Endothelial cell of umbilical vein (primary cell): ENCODE data around the gene CTNS. TPM values are rescaled to one million over a fixed set of nuclear protein-coding genes. Genes with fewer than 3 reads are reported as not detected.

ENCODE experiments used
- BruUV-seq: library from RNA; stranded (reverse); fragments of 400-500 nt; replicated peaks from 2 replicates; lab custom pipeline; 2021; lab: Mats Ljungman, UMichigan
- CTCF ChIA-PET: fragments of 300-600, 350-600 bp; sonication (Branson Sonifier 250); formaldehyde crosslinking; loops from one replicate; lab custom pipeline; 2021; ENCODE audit warnings: antibody characterized with exemption, inconsistent platforms; lab: Charles Lee
- POLR2A ChIA-PET: fragments of 300-600, 350-600 bp; sonication (Branson Sonifier 250); formaldehyde crosslinking; loops from one replicate; lab custom pipeline; 2021; ENCODE audit warnings: antibody characterized with exemption, inconsistent platforms; lab: Charles Lee
- DNase-seq: peaks from one replicate; pipeline ENCODE4 v3.0.0-alpha.2; 2011; ENCODE audit warnings: low read depth, low spot score
- FAIRE-seq: peaks from 2 replicates; lab custom pipeline; 2011; peaks lifted over from hg19 to GRCh38; lab: Jason Lieb, UNC
- H2AFZ ChIP-seq: 2 replicates; pipeline ENCODE4 v1.6.0; 2012; ENCODE audit warnings: low read depth, low read length, control low read depth, inconsistent platforms
- H3K27ac ChIP-seq: 2 replicates; pipeline ENCODE4 v1.5.1; 2011; ENCODE audit warnings: low read depth, mild to moderate bottlenecking, control low read depth, low read length, moderate library complexity; ENCODE audit not compliant: insufficient read depth
- H3K27me3 ChIP-seq, 2 experiments: 2 replicates each; pipeline versions ENCODE4 v1.6.0 to v1.6.1; 2011; ENCODE audit warnings: low read length in 2 of 2, mixed read lengths in 1 of 2; ENCODE audit not compliant: control insufficient read depth in 2 of 2, insufficient read depth in 2 of 2
- H3K36me3 ChIP-seq, 2 experiments: 2 replicates in 1 of 2; 3 replicates in 1 of 2; pipeline ENCODE4 v1.5.1; 2011; ENCODE audit warnings: low read length in 2 of 2, mild to moderate bottlenecking in 1 of 2, moderate library complexity in 1 of 2; ENCODE audit not compliant: control insufficient read depth in 2 of 2, insufficient read depth in 2 of 2; ENCODE audit errors: extremely low read depth in 1 of 2
- H3K4me1 ChIP-seq: 3 replicates; pipeline ENCODE4 v1.5.1; 2011; ENCODE audit warnings: mild to moderate bottlenecking, low read length; ENCODE audit not compliant: control insufficient read depth, insufficient read depth; ENCODE audit errors: extremely low read depth
- H3K4me2 ChIP-seq: 2 replicates; pipeline ENCODE4 v1.6.1; 2011; ENCODE audit warnings: low read length, control low read depth, mixed read lengths; ENCODE audit not compliant: insufficient read depth
- H3K4me3 ChIP-seq, 3 experiments: fragments of 200-600 bp in 1 of 3; sonication (generic), shearing (Covaris generic) in 1 of 3; replicated peaks in 1 of 3; 2 replicates each; pipeline ENCODE4 v1.5.1; 2011 to 2016; ENCODE audit warnings: control low read depth in 3 of 3, low read length in 3 of 3, mild to moderate bottlenecking in 2 of 3, inconsistent platforms in 1 of 3, low read depth in 1 of 3, moderate library complexity in 1 of 3; ENCODE audit not compliant: insufficient read depth in 1 of 3
- H3K79me2 ChIP-seq: 2 replicates; pipeline ENCODE4 v1.6.0; 2012; ENCODE audit warnings: low read length, inconsistent platforms; ENCODE audit not compliant: control insufficient read depth, insufficient read depth
- H3K9ac ChIP-seq: replicated peaks from 2 replicates; pipeline ENCODE3; 2011; ENCODE audit warnings: low read length, control low read depth; ENCODE audit not compliant: insufficient read depth; ENCODE audit errors: extremely low read depth
- H3K9me1 ChIP-seq: replicated peaks from 3 replicates; pipeline ENCODE4 v1.6.0; 2011; ENCODE audit warnings: mild to moderate bottlenecking, low read length; ENCODE audit not compliant: control insufficient read depth, insufficient read depth; ENCODE audit errors: extremely low read depth
- H3K9me3 ChIP-seq: replicated peaks from 2 replicates; pipeline ENCODE4 v1.5.1; 2012; ENCODE audit warnings: low read length, inconsistent platforms; ENCODE audit not compliant: control insufficient read depth, insufficient read depth
- H4K20me1 ChIP-seq: replicated peaks from 2 replicates; pipeline ENCODE3; 2011; ENCODE audit warnings: mild to moderate bottlenecking, low read length; ENCODE audit not compliant: control insufficient read depth, insufficient read depth; ENCODE audit errors: extremely low read depth
- CTCF ChIP-seq, 2 donors: IDR thresholded peaks; 1 replicate in 1 of 2; 2 replicates in 1 of 2; pipeline ENCODE4 v1.5.1; 2011; ENCODE audit warnings: low read length in 2 of 2, mild to moderate bottlenecking in 2 of 2, moderate library complexity in 2 of 2, control low read depth in 1 of 2, inconsistent platforms in 1 of 2, low read depth in 1 of 2; ENCODE audit not compliant: insufficient read depth in 1 of 2; ENCODE audit errors: extremely low read depth in 1 of 2
- EZH2 ChIP-seq: IDR thresholded peaks from 2 replicates; pipeline ENCODE4 v1.6.1; 2012; ENCODE audit warnings: borderline replicate concordance, low read depth, mild to moderate bottlenecking, moderate library complexity, low read length, inconsistent platforms; ENCODE audit not compliant: severe bottlenecking
- FOS ChIP-seq: IDR thresholded peaks from 2 replicates; pipeline ENCODE4 v1.6.1; 2011; ENCODE audit warnings: mild to moderate bottlenecking, low read length, moderate library complexity, borderline replicate concordance; ENCODE audit not compliant: insufficient read depth
- GATA2 ChIP-seq: IDR thresholded peaks from 2 replicates; pipeline ENCODE4 v1.7.0; 2011; ENCODE audit warnings: low read depth, mild to moderate bottlenecking, moderate library complexity, mixed read lengths, low read length; ENCODE audit not compliant: insufficient read length, insufficient read depth
- JUN ChIP-seq: IDR thresholded peaks from 2 replicates; pipeline ENCODE4 v1.6.1; 2011; ENCODE audit warnings: borderline replicate concordance, low read depth; ENCODE audit not compliant: insufficient read length, insufficient read depth
- MAX ChIP-seq: IDR thresholded peaks from 2 replicates; pipeline ENCODE4 v1.6.1; 2011; ENCODE audit not compliant: insufficient read depth, insufficient read length
- MYC ChIP-seq: IDR thresholded peaks from one replicate; pipeline ENCODE4 v1.6.1; 2011; ENCODE audit warnings: mild to moderate bottlenecking, low read depth, low read length
- POLR2A ChIP-seq: IDR thresholded peaks from 2 replicates; pipeline ENCODE4 v1.6.1; 2012; ENCODE audit warnings: low read depth, mild to moderate bottlenecking, control low read depth, low read length
- POLR2AphosphoS5 ChIP-seq: IDR thresholded peaks from 2 replicates; pipeline ENCODE4 v1.6.1; 2012; ENCODE audit warnings: low read depth, mild to moderate bottlenecking, control low read depth, low read length, moderate library complexity; ENCODE audit not compliant: insufficient read depth
- dilution Hi-C: fragments of 300-500 bp; cut with MboI; formaldehyde crosslinking; loops from one replicate; pipeline ENCODE4 v1.15.0; 2019; ENCODE audit warnings: low sequenced_read_pairs; ENCODE audit not compliant: extremely low pct_ligation_motif_present
- intact Hi-C: fragments of 100-400 bp; cut with micrococcal nuclease; formaldehyde crosslinking; loops from one replicate; pipeline ENCODE4 v1.10.0; 2022
- polyA plus RNA-seq, 4 experiments: library from polyadenylated mRNA; depleted of rRNA in 3 of 4; stranded (reverse) in 3 of 4; unstranded in 1 of 4; fragments of >200 nt; gene quantifications; 2 replicates each; pipeline versions ENCODE4 v1.2.1 to v1.2.3, GENCODE V29; 2011 to 2012; ENCODE audit warnings: missing spikeins in 1 of 4
- total RNA-seq: library from RNA; stranded (reverse); gene quantifications from 2 replicates; pipeline ENCODE4 v1.2.3, GENCODE V29; 2021

The CTNS gene
- total and polyA plus RNA-seq, 2 donors (not counting 3 experiments of a cell fraction or from before 2014, with no cell fraction given): 17.9 to 25.9 TPM

GRCh38 chr17:3622977-3623594, 13.5 kb upstream of the CTNS start:
- BruUV-seq: no TSS peak
- Histone ChIP-seq H3K27me3 (no peaks in the 10 kb centered on the region), H2AFZ (no peak overlapping the region), H3K4me1 (peaks cover 4% of the 10 kb centered on the region), H3K9me1 (no peaks in the 10 kb centered on the region), H3K36me3 (peaks cover 0 to 22% of the 10 kb centered on the region in 2 experiments), H3K4me2 (no peak overlapping the region), H3K9me3 (no peaks in the 10 kb centered on the region), H4K20me1 (no peaks in the 10 kb centered on the region), H3K4me3 (no peak overlapping the region), H3K27ac (no peak overlapping the region), H3K9ac (no peak overlapping the region), H3K79me2 (no peaks in the 10 kb centered on the region)
- intact Hi-C loops (no loop called here), dilution Hi-C loops (no loop called here)
- ChIA-PET POLR2A (no interaction called here), CTCF (no interaction called here)
- no peak for TF ChIP-seq POLR2AphosphoS5
- FAIRE-seq (no peak), DNase-seq (no peak)

- H3K9ac ChIP-seq: no peak overlapping the region
- BruUV-seq: no TSS peak
- dilution Hi-C loops (no loop called here), intact Hi-C loops (no loop called here)
- H3K27ac ChIP-seq: no peak overlapping the region
- no peak overlapping the region for H3K4me3 ChIP-seq
- POLR2A ChIA-PET: no interaction called here
- peaks cover 4% of the 10 kb centered on the region for H3K4me1 ChIP-seq
- H3K4me2 ChIP-seq: no peak overlapping the region
- no peaks in the 10 kb centered on the region for H3K27me3 ChIP-seq
- no peaks in the 10 kb centered on the region for H3K9me3 ChIP-seq
- H4K20me1 ChIP-seq: no peaks in the 10 kb centered on the region
- H3K79me2 ChIP-seq: no peaks in the 10 kb centered on the region
- H2AFZ ChIP-seq: no peak overlapping the region
- no peaks in the 10 kb centered on the region for H3K9me1 ChIP-seq
- DNase-seq (no peak), FAIRE-seq (no peak)
- H3K36me3 ChIP-seq: peaks cover 0 to 23% of the 10 kb centered on the region in 2 experiments
- TF ChIP-seq POLR2AphosphoS5 (no peak), GATA2 (no peak), MYC (no peak), FOS (no peak), EZH2 (no peak), CTCF (IDR thresholded peaks at IDR 0.05; ENCODE audit: extremely low read depth in 1 of 2, insufficient read depth in 1 of 2, low read depth in 1 of 2, low read length in 2 of 2) (no peak), JUN (no peak), POLR2A (no peak), MAX (no peak)
- CTCF ChIA-PET: interaction anchor here (0.6 to 1.6 kb wide), 4 partner anchors 9 to 834 kb away, joined by 3 read pairs; partner anchors contain the start of genes CTNS, SHPK and TRPV1
These were observed 9.5 kb upstream of the CTNS start for GRCh38 chr17:3626831-3627768.
